Measurements from ENCODE around the gene ATRIP. TPM values are rescaled to one million over a fixed set of nuclear protein-coding genes. Genes with fewer than 3 reads are reported as not detected.

ATRIP gene
- total RNA-seq, 1 donor = 7.8 TPM

- no peak overlapping the region for H3K4me3 ChIP-seq (ENCODE audit: low read depth, low read length)
- DNase-seq (ENCODE audit: low read depth) = no peak
- TF ChIP-seq, protein P1, sequence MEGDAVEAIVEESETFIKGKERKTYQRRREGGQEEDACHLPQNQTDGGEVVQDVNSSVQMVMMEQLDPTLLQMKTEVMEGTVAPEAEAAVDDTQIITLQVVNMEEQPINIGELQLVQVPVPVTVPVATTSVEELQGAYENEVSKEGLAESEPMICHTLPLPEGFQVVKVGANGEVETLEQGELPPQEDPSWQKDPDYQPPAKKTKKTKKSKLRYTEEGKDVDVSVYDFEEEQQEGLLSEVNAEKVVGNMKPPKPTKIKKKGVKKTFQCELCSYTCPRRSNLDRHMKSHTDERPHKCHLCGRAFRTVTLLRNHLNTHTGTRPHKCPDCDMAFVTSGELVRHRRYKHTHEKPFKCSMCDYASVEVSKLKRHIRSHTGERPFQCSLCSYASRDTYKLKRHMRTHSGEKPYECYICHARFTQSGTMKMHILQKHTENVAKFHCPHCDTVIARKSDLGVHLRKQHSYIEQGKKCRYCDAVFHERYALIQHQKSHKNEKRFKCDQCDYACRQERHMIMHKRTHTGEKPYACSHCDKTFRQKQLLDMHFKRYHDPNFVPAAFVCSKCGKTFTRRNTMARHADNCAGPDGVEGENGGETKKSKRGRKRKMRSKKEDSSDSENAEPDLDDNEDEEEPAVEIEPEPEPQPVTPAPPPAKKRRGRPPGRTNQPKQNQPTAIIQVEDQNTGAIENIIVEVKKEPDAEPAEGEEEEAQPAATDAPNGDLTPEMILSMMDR (IDR thresholded peaks at IDR 0.05; ENCODE audit: insufficient read depth, low read depth, low read length) = no peak
These were observed 27.4 kb upstream of the ATRIP start for GRCh38 chr3:48419149-48419548.

- TF ChIP-seq, protein P1 (IDR thresholded peaks at IDR 0.05; ENCODE audit: insufficient read depth, low read depth, low read length) = no peak
- no peak overlapping the region for H3K4me3 ChIP-seq (ENCODE audit: low read depth, low read length)
- DNase-seq (ENCODE audit: low read depth) = no peak
These were observed 26.9 kb upstream of the ATRIP start for GRCh38 chr3:48419597-48419996.

GRCh38 chr3:48420561-48420960 lies 26.0 kb upstream of the ATRIP start:
- no peak overlapping the region for H3K4me3 ChIP-seq (ENCODE audit: low read depth, low read length)
- TF ChIP-seq, protein P1 (IDR thresholded peaks at IDR 0.05; ENCODE audit: insufficient read depth, low read depth, low read length) = no peak
- DNase-seq (ENCODE audit: low read depth) = no peak

DNA sequence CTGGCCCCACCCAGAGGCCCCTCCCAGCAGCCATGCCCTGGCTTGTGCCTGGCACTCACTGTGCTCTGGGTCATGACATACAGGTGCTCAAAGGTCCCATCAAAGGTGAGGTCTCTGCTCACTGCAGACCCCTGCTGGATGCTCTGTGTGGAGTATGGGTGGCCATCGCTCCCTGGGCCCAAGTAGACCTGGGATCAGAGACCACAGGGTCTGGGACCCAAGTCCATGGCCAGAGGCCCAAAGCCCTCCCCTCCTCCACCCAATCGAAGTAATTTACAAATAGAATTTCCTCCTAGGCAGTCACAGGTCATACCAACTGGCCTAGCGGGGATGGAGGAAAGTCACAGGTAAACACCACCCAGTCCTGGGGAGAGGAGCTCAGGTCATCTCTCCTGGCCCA lies 24.3 kb upstream of the ATRIP start:
- TF ChIP-seq, protein P1 (IDR thresholded peaks at IDR 0.05; ENCODE audit: insufficient read depth, low read depth, low read length) = no peak
- DNase-seq (ENCODE audit: low read depth) = no peak
- no peak overlapping the region for H3K4me3 ChIP-seq (ENCODE audit: low read depth, low read length)

GRCh38 chr3:48422681-48423080 lies 23.9 kb upstream of the ATRIP start:
- DNase-seq (ENCODE audit: low read depth) = no peak
- no peak overlapping the region for H3K4me3 ChIP-seq (ENCODE audit: low read depth, low read length)
- TF ChIP-seq, protein P1 (IDR thresholded peaks at IDR 0.05; ENCODE audit: insufficient read depth, low read depth, low read length) = no peak

GRCh38 chr3:48423241-48423882 lies 23.2 kb upstream of the ATRIP start:
- TF ChIP-seq, protein P1 (IDR thresholded peaks at IDR 0.05; ENCODE audit: insufficient read depth, low read depth, low read length) = no peak
- no peak overlapping the region for H3K4me3 ChIP-seq (ENCODE audit: low read depth, low read length)
- DNase-seq (ENCODE audit: low read depth) = no peak
